Stomach (tissue), 4 donors: ENCODE results near the gene PTPMT1.

Experiments used
- EP300 ChIP-seq: sonication (generic); formaldehyde crosslinking; IDR thresholded peaks from one replicate; pipeline ENCODE4 v1.6.1; 2017; ENCODE audit warnings: antibody characterized with exemption
- POLR2A ChIP-seq, 4 donors: fragments of 450-650 bp; IDR thresholded peaks; one replicate each; pipeline ENCODE4 v1.6.1; 2016; ENCODE audit warnings: antibody characterized with exemption in 4 of 4, control low read depth in 2 of 4, mild to moderate bottlenecking in 1 of 4, moderate library complexity in 1 of 4
- POLR2AphosphoS5 ChIP-seq, 3 donors: sonication (generic); formaldehyde crosslinking; IDR thresholded peaks; one replicate each; pipeline ENCODE4 v1.6.1; 2016; ENCODE audit warnings: antibody characterized with exemption in 3 of 3

GRCh38 chr11:47569646-47570045 lies 4.2 kb downstream of the PTPMT1 start:
- TF ChIP-seq POLR2A (IDR thresholded peaks at IDR 0.05) (no peak), POLR2AphosphoS5 (IDR thresholded peaks at IDR 0.05) (no peak), EP300 (no peak)
